SK-N-SH (cell line): Measurements from ENCODE around the gene KAT6B. TPM values are rescaled to one million over a fixed set of nuclear protein-coding genes. Genes with fewer than 3 reads are reported as not detected.

Experiments
- CTCF ChIA-PET: fragments of 300-600, 350-600 bp; formaldehyde crosslinking; extraction: SDS; loops from one replicate; lab custom pipeline; 2021; lab: Yijun Ruan, JAX
- POLR2A ChIA-PET: fragments of 350-600 bp; sonication (Branson Sonifier 250); formaldehyde crosslinking; extraction: SDS; loops from one replicate; lab custom pipeline; 2020; ENCODE audit warnings: antibody characterized with exemption, inconsistent platforms; lab: Yijun Ruan, JAX
- DNase-seq: peaks from one replicate; pipeline ENCODE4 v3.0.0; 2012
- H2AFZ ChIP-seq: fragments of 200-600 bp; sonication (generic); 2 replicates; pipeline ENCODE4 v1.8.1; 2016; ENCODE audit warnings: antibody characterized with exemption, mild to moderate bottlenecking, low read depth
- H3F3A ChIP-seq: fragments of 200-600 bp; sonication (generic); replicated peaks from 2 replicates; pipeline ENCODE3; 2016; ENCODE audit warnings: antibody characterized with exemption, mild to moderate bottlenecking; ENCODE audit not compliant: insufficient read depth
- H3K27ac ChIP-seq, 2 experiments: fragments of 200-500 bp in 1 of 2; fragments of 200-600 bp in 1 of 2; sonication (Bioruptor generic) in 1 of 2; sonication (generic), shearing (Covaris generic) in 1 of 2; 2 replicates each; pipeline versions ENCODE4 v1.5.1 to v1.6.1; 2014 to 2016; ENCODE audit warnings: low read depth in 2 of 2, inconsistent platforms in 1 of 2, low read length in 1 of 2, mild to moderate bottlenecking in 1 of 2, mixed read lengths in 1 of 2
- H3K27me3 ChIP-seq: fragments of 200-600 bp; sonication (generic), shearing (Covaris generic); 2 replicates; pipeline ENCODE4 v1.6.1; 2016; ENCODE audit warnings: mixed run types; ENCODE audit not compliant: insufficient read depth
- H3K36me3 ChIP-seq, 2 experiments: fragments of 200-500 bp in 1 of 2; fragments of 200-600 bp in 1 of 2; sonication (Bioruptor generic) in 1 of 2; sonication (generic) in 1 of 2; replicated peaks in 1 of 2; 2 replicates each; pipeline versions ENCODE3 to v1.5.1; 2014 to 2016; ENCODE audit warnings: low read length in 1 of 2, mild to moderate bottlenecking in 1 of 2; ENCODE audit not compliant: insufficient read depth in 2 of 2, control insufficient read depth in 1 of 2
- H3K4me1 ChIP-seq, 2 experiments: fragments of 200-500 bp in 1 of 2; fragments of 200-600 bp in 1 of 2; sonication (Bioruptor generic) in 1 of 2; sonication (generic), shearing (Covaris generic) in 1 of 2; 2 replicates each; pipeline versions ENCODE4 v1.5.1 to v1.6.1; 2014 to 2016; ENCODE audit warnings: low read depth in 1 of 2, low read length in 1 of 2, mixed run types in 1 of 2; ENCODE audit not compliant: insufficient read depth in 2 of 2, control insufficient read depth in 1 of 2
- H3K4me2 ChIP-seq: fragments of 200-600 bp; sonication (generic), shearing (Covaris generic); 2 replicates; pipeline ENCODE4 v1.6.1; 2017; ENCODE audit warnings: mixed run types
- H3K4me3 ChIP-seq, 2 experiments: fragments of 200-500 bp in 1 of 2; fragments of 200-600 bp in 1 of 2; sonication (Bioruptor generic) in 1 of 2; sonication (generic), shearing (Covaris generic) in 1 of 2; 2 replicates each; pipeline versions ENCODE4 v1.5.1 to v1.8.1; 2014 to 2016; ENCODE audit warnings: low read depth in 2 of 2, inconsistent platforms in 1 of 2, low read length in 1 of 2, mild to moderate bottlenecking in 1 of 2, mixed read lengths in 1 of 2, moderate library complexity in 1 of 2
- H3K79me2 ChIP-seq: fragments of 200-600 bp; sonication (generic); 2 replicates; pipeline ENCODE4 v1.8.1; 2017; ENCODE audit warnings: mild to moderate bottlenecking; ENCODE audit not compliant: insufficient read depth
- H3K9ac ChIP-seq: fragments of 200-600 bp; sonication (generic); 2 replicates; pipeline ENCODE4 v1.6.1; 2017; ENCODE audit warnings: mixed run types
- H3K9me2 ChIP-seq: fragments of 200-600 bp; sonication (generic); 2 replicates; pipeline ENCODE4 v1.6.1; 2017; ENCODE audit warnings: mixed run types
- H3K9me3 ChIP-seq: fragments of 200-600 bp; sonication (generic); 2 replicates; pipeline ENCODE4 v1.6.1; 2017; ENCODE audit warnings: mixed run types, mild to moderate bottlenecking, moderate library complexity
- H4K20me1 ChIP-seq: fragments of 200-600 bp; sonication (generic); 2 replicates; pipeline ENCODE4 v1.6.1; 2017; ENCODE audit warnings: mild to moderate bottlenecking, mixed run types; ENCODE audit not compliant: insufficient read depth
- FOXJ3 ChIP-seq: sonication (generic); formaldehyde crosslinking; IDR thresholded peaks from 2 replicates; pipeline ENCODE4 v1.5.1; 2020; ENCODE audit warnings: mild to moderate bottlenecking, missing genetic modification reagents
- GABPA ChIP-seq: IDR thresholded peaks from 2 replicates; pipeline ENCODE4 v1.4.0; 2012; ENCODE audit warnings: low read depth, mild to moderate bottlenecking
- GATA2 ChIP-seq: sonication (generic); formaldehyde crosslinking; IDR thresholded peaks from 2 replicates; pipeline ENCODE4 v1.5.0; 2020; ENCODE audit warnings: mild to moderate bottlenecking, missing genetic modification reagents
- JUND ChIP-seq: IDR thresholded peaks from 2 replicates; pipeline ENCODE4 v1.4.0; 2012
- MAX ChIP-seq: IDR thresholded peaks from 2 replicates; pipeline ENCODE4 v1.4.0; 2012; ENCODE audit warnings: low read depth
- MEF2A ChIP-seq: IDR thresholded peaks from 2 replicates; pipeline ENCODE4 v1.4.0; 2012; ENCODE audit warnings: low read depth, borderline replicate concordance
- NFIC ChIP-seq: IDR thresholded peaks from 2 replicates; pipeline ENCODE4 v1.4.0; 2012; ENCODE audit warnings: borderline replicate concordance
- NRF1 ChIP-seq: IDR thresholded peaks from 2 replicates; pipeline ENCODE4 v1.6.1; 2012; ENCODE audit warnings: low read depth, mild to moderate bottlenecking, low read length
- PBX3 ChIP-seq: IDR thresholded peaks from 2 replicates; pipeline ENCODE4; 2012
- RCOR1 ChIP-seq: fragments of 150-350 bp; IDR thresholded peaks from 2 replicates; pipeline ENCODE4 v1.6.1; 2017; ENCODE audit warnings: antibody characterized with exemption, low read length
- REST ChIP-seq: IDR thresholded peaks from 2 replicates; pipeline ENCODE4 v1.6.1; 2012; ENCODE audit warnings: mild to moderate bottlenecking, low read depth, low read length, moderate library complexity
- RXRA ChIP-seq: IDR thresholded peaks from 2 replicates; pipeline ENCODE4 v1.4.0; 2012; ENCODE audit warnings: low read depth, mild to moderate bottlenecking, borderline replicate concordance
- SMC3 ChIP-seq: IDR thresholded peaks from 2 replicates; pipeline ENCODE4 v1.6.1; 2012; ENCODE audit warnings: low read depth, low read length, improper control_type of control experiment
- TCF12 ChIP-seq: IDR thresholded peaks from 2 replicates; pipeline ENCODE4 v1.4.0; 2012
- USF2 ChIP-seq: fragments of 150-350 bp; IDR thresholded peaks from 2 replicates; pipeline ENCODE4 v1.6.1; 2017; ENCODE audit warnings: antibody characterized with exemption, low read length, low read depth, borderline replicate concordance
- YY1 ChIP-seq: IDR thresholded peaks from 2 replicates; pipeline ENCODE4 v1.4.0; 2012; ENCODE audit warnings: low read depth, mild to moderate bottlenecking
- ZBTB33 ChIP-seq: IDR thresholded peaks from 2 replicates; pipeline ENCODE4 v1.4.0; 2012; ENCODE audit warnings: low read depth, borderline replicate concordance
- WGBS: methylation state at CpG from one replicate; pipeline ENCODE4 v1.1.6; 2017; ENCODE audit warnings: low lambda C conversion rate; 5-methylcytosine and 5-hydroxymethylcytosine counted together
- polyA plus RNA-seq, 3 experiments: library from polyadenylated mRNA; depleted of rRNA; stranded (reverse); fragments of >200 nt; gene quantifications; 2 replicates each; pipeline ENCODE4 v1.2.3, GENCODE V29; 2012

The KAT6B gene
- polyA plus RNA-seq, 1 of the 3 experiments (the other 2 are of a cell fraction) = 4.3 TPM

- no peak overlapping the region for H2AFZ ChIP-seq
- H3K9me3 ChIP-seq = no peaks in the 10 kb centered on the region
- no peaks in the 10 kb centered on the region for H3K9me2 ChIP-seq
- no peaks in the 10 kb centered on the region for H3K27me3 ChIP-seq
- H3K4me1 ChIP-seq = no peaks in the 10 kb centered on the region
- CTCF ChIA-PET = interaction anchor here (1.5 kb wide), 1 partner anchor 235 kb away, joined by 5 read pairs; the partner anchor contains the start of gene COMTD1
- no peak overlapping the region for H3K4me3 ChIP-seq
- no peak for DNase-seq
- H3F3A ChIP-seq = no peaks in the 10 kb centered on the region
- H3K4me2 ChIP-seq = no peak overlapping the region
- no peaks in the 10 kb centered on the region for H3K79me2 ChIP-seq
- TF ChIP-seq PBX3 (no peak), ZBTB33 (no peak), JUND (no peak), NFIC (no peak), MEF2A (no peak), TCF12 (no peak), MAX (no peak), GATA2 (CRISPR knock-in tag) (no peak), RCOR1 (no peak), YY1 (no peak), RXRA (no peak), REST (no peak), FOXJ3 (CRISPR knock-in tag) (no peak), NRF1 (no peak), GABPA (no peak), SMC3 (no peak), USF2 (no peak)
- TF ChIP-seq, all 33 proteins: peak for 0
- H3K9ac ChIP-seq = no peak overlapping the region
- 93% methylated on average over 10 of the region's 10 CpGs for WGBS
- POLR2A ChIA-PET = no interaction called here
- no peaks in the 10 kb centered on the region for H4K20me1 ChIP-seq
- no peak overlapping the region for H3K27ac ChIP-seq
- peaks cover 4 to 13% of the 10 kb centered on the region in 2 experiments for H3K36me3 ChIP-seq
Observed at GRCh38 chr10:75000748-75001321, 174.4 kb downstream of the KAT6B start.
